ENCODE data around the gene SLA2.

DNA sequence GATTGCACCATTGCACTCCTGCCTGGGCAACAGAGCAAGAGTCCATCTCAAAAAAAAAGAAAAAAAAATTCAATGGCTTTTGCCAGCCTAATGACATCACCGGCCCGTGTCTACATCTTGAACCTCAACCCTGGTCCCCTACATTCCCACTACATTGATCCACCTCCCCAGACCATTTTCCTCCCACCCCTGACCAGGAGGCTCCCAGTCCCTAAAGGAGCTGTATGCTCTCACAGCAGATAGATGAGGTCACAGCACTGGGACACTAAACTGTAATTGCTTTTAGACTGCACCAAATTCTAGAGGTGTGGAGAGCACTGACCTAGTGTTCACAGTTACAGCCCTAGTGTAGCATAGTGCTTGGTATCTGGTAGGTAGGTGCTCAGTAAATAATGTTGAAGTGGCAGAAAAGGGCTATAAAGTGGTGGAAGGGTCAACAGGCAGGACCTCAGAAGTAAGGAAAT is 61.9 kb downstream of the SLA2 start:
- TF ChIP-seq SIN3A (IDR thresholded peaks at IDR 0.05; ENCODE audit: borderline replicate concordance, insufficient read depth, low read length) (no peak), POLR2AphosphoS5 (IDR thresholded peaks at IDR 0.05; ENCODE audit: low read depth, low read length) (no peak), TAF1 (IDR thresholded peaks at IDR 0.05; ENCODE audit: borderline replicate concordance, insufficient read depth, low read length) (no peak)
- TF ChIP-seq, protein P1, sequence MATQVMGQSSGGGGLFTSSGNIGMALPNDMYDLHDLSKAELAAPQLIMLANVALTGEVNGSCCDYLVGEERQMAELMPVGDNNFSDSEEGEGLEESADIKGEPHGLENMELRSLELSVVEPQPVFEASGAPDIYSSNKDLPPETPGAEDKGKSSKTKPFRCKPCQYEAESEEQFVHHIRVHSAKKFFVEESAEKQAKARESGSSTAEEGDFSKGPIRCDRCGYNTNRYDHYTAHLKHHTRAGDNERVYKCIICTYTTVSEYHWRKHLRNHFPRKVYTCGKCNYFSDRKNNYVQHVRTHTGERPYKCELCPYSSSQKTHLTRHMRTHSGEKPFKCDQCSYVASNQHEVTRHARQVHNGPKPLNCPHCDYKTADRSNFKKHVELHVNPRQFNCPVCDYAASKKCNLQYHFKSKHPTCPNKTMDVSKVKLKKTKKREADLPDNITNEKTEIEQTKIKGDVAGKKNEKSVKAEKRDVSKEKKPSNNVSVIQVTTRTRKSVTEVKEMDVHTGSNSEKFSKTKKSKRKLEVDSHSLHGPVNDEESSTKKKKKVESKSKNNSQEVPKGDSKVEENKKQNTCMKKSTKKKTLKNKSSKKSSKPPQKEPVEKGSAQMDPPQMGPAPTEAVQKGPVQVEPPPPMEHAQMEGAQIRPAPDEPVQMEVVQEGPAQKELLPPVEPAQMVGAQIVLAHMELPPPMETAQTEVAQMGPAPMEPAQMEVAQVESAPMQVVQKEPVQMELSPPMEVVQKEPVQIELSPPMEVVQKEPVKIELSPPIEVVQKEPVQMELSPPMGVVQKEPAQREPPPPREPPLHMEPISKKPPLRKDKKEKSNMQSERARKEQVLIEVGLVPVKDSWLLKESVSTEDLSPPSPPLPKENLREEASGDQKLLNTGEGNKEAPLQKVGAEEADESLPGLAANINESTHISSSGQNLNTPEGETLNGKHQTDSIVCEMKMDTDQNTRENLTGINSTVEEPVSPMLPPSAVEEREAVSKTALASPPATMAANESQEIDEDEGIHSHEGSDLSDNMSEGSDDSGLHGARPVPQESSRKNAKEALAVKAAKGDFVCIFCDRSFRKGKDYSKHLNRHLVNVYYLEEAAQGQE (IDR thresholded peaks at IDR 0.05; ENCODE audit: insufficient read depth in 1 of 2, low read depth in 2 of 2, low read length in 2 of 2) = no peak

Measured in PFSK-1 (cell line).